GM18907 (cell line): ENCODE measurements around the gene ZFP69.
"Not testable (repeated sequence)": the region's sequence is repeated elsewhere in the genome, so short reads cannot be mapped to it uniquely, and the experiment has no call there.

Experiments used
- ATAC-seq: cut with Tn5 transposase; IDR thresholded peaks from one replicate; pipeline ENCODE4 v1.9.1; 2021; ENCODE audit warnings: mild to moderate bottlenecking, moderate library complexity; ENCODE audit not compliant: unreplicated experiment

ZFP69 gene

DNA sequence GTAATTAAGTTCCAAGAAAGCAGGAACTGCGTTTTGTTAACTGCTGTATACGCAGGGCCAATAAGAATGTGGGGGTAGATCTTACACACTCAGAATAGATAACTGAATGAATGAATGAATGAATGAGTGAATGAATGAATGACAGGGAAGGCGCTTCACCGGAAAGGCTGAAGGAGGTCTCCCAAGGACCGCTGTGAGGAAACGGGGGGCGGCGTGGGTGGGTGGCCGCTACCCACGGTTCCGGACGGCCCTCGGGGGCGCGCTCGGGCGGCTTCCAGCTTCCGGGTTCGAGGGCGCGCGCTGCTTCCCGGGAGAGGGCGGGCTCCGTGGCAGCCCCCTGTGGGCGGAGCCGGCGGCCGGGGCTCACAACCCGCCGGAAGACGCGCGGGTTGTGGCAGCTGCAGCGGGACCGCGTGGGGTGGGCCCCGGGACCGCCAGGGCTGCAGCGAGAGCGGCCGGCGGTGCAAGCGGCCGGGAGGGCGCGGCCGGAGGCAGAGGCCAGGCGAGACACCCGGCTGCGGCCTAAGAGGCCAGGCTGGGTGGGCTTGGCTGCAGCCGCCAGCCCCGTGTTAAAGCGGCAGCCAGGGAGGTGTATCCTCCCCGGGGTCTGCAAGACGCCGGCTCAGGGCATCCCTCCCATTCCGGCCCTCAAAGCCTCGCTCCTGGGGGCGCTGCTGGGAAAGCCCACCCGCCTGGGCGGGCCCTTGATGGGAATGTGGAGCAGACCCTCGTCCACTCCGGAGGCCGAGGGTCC lies at the start of gene ZFP69:
Gene ZFP69, plus strand, starts transcription at position 367 of the 754 bp plus-strand sequence. CDS start 2,072 bp downstream, outside the sequence.
- peak; percentile 78 for ATAC-seq

DNA sequence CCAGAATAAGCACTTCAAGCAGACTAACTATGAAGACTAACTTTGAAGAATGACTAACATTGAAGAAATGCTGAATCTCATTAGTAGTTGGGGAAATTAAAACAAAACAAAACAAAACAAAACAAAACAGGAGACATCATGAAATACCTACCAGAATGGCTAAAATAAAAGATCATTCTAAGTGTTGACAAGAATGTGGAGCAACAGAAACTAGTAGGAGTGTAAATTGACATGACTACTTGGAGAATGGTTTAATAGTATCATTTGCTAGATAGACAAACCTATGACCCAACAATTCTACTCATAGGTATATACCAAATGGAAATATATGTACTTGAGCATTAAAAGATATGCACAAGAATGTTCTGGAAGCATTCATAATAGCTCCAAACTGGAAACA lies 45.7 kb upstream of the ZFP69 start:
- no peak for ATAC-seq

GRCh38 chr1:40432644-40433390 lies 44.3 kb upstream of the ZFP69 start:
- ATAC-seq = no peak

GRCh38 chr1:40435471-40435870 lies 41.6 kb upstream of the ZFP69 start:
- no peak for ATAC-seq

DNA sequence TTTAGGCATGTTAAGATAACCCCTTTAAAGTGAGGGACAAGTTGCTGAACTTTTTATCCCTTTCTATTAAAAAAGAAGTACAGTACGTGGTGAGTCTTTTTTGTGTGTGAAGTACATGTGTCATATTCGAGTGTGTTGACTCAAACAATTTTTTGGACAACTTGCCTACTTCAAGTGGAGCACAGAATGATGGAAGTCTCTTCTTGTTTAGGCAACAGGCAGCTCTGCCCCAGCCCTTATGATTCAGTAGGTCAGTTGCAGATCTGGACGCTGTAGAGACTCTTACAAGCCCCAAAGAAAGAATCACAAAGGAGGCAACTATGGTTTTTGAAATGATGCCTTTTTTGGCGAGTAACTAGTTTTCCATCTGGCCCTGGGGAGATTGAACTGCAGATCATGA lies 41.2 kb upstream of the ZFP69 start:
- no peak for ATAC-seq

- ATAC-seq = no peak
These were observed 38.6 kb upstream of the ZFP69 start for GRCh38 chr1:40438391-40439015.

DNA sequence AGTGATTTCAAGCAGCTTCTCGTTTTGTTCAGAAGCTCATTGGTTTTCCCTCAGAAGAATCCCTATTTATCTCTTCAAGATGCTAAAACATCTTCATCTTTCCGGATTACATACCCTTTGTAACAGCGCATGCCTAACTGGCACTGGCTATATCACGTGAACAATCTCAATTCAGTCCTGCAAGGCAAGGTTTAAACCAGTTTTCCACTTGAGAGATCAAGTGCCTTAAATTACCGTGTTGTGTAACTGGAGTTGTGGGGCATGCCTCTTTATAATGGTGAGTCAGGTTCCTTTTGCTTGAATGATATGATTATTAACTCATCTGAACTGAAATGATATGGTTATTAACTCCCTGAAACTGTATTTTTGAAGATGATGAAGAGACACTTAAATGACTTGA lies 37.8 kb upstream of the ZFP69 start:
- no peak for ATAC-seq

DNA sequence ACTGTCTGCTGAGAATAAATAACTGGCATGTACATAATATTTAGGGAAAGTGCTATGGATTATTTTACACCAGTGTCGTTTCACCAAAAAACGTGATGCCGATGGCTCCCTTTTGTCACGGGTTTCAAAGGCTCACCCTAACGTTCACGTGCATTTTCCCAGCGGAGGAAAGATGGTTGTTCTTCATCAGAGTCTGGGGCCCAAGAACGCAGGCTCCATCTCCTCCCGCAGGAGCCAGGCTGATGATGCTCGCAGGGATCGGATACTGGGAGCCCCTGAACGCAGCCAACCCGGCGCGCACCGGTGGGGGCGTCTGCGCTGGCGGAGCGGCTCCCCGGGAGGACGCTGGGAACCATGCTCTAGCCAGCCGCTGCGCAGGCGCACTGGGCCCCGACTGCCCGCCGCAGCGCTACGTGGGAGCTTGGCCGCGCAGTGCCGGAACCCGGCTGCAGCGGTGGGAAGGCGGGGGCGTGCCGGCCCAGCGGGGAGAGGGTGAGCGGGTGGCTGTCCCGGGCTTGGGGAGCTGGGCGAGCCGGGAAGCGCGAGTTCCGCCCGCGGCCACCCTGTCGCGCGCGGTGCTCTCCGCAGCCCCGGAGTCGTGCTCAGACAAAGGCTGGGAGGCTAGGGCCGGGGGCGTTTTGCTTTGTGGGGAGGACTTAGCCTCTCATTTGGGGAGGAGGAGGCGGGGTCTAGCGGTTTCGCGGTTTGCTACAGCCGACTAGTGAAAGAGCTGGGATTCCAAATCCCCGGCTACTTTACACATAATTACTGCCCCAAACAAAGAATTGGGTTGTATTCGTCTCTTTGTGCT lies 27.2 kb upstream of the ZFP69 start, which contains the start of gene ZFP69B:
Gene ZFP69B, plus strand, starts transcription at position 793 of the 811 bp plus-strand sequence. CDS start 486 bp downstream, outside the sequence.
- peak; percentile 86 for ATAC-seq

- peak; percentile 26 for ATAC-seq
These were observed 26.4 kb upstream of the ZFP69 start for GRCh38 chr1:40450495-40451237.

GRCh38 chr1:40451238-40451585 lies 25.9 kb upstream of the ZFP69 start:
- no peak for ATAC-seq

- ATAC-seq = no peak
These were observed 22.2 kb upstream of the ZFP69 start for GRCh38 chr1:40454873-40455272.

GRCh38 chr1:40462956-40463590 lies 14.0 kb upstream of the ZFP69 start:
- no peak for ATAC-seq

- no peak for ATAC-seq
These were observed 7.8 kb upstream of the ZFP69 start for GRCh38 chr1:40469327-40469726.

DNA sequence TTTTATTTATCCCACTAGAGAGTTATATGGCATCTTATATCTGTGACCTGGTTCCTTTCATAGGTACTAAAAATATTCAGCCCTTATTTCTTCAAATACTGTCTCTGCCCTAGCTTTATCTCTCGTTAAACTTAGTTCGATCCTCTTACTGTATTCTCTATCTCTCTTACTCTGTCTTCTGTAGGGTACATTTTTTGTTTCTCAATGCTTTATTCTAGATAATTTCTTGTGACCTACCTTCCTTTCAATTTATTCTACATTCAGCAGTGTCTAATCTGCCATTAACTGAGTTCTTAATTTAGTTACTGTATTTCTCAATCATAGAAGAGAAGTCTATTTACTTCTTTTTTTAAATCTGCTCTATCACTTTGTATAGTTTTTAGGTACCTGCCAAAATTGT lies 1.8 kb upstream of the ZFP69 start:
- ATAC-seq = no peak

DNA sequence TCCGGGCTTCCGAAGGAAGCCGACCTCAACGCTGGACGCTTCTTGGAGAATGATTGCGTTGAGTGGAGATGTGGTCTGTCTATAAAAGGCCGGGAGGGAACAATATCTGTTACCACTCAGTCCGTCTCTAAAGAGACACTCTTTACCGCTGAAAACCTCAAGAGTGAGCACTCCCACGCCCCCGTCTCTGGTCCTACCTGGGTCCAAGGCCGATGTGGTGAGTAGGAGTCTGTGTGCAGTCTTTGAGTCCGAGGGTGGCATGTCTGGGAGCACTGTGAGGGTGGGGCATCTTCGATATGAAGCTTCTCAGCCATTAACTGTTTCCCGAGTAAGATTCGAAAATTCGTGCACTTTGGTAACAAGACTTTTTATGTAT lies 576 bp downstream of the ZFP69 start:
- peak; percentile 31 for ATAC-seq

DNA sequence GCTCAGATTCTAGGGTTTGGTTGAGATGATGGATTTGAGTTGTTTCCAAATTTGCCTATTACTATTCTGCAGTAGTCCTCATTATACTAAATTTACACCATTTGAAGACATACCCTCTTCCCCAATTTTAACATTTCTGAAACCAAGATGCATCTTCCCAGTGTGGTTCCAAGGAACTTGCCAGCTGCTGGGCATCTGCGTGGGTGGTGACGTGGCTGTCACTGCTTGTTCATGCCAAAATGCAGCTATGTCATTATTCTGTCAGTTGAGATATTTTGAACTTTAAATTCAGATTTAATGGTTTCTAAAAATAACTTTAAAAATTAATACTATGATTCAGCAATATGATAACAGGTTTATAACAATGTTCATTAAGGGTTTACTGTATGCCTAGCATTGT lies 1.2 kb downstream of the ZFP69 start:
- no peak for ATAC-seq

DNA sequence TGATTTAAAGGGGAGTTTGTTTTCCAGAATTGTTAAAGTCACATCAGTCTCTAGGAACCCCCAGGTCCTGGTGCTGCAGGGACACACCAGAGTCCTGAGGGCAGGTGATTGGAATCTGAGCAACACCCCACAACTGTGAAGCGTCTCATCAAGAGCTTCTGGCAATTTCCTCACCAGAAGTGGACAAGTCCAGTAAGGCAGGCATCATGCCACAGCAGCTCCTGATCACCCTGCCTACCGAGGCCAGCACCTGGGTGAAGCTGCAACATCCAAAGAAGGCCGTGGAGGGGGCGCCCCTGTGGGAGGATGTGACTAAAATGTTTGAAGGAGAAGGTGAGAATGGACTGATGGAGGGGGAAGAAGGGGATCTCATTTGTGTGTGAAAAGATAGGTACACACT lies 2.1 kb downstream of the ZFP69 start:
- ATAC-seq = no peak

GRCh38 chr1:40495315-40495903 lies 18.3 kb downstream of the ZFP69 start:
- ATAC-seq = no peak

GRCh38 chr1:40502651-40503050 lies 25.6 kb downstream of the ZFP69 start:
- not testable (repeated sequence) for ATAC-seq
